WI38 (cell line): ENCODE measurements around the gene STARD5.

Source experiments
- H3K4me3 ChIP-seq: 2 replicates; pipeline ENCODE4 v1.5.1; 2011; ENCODE audit warnings: low read depth, mild to moderate bottlenecking, control low read depth, low read length
- CTCF ChIP-seq: IDR thresholded peaks from 2 replicates; pipeline ENCODE4 v1.5.1; 2012; ENCODE audit warnings: low read depth, mild to moderate bottlenecking, control low read depth, low read length

Gene STARD5

GRCh38 chr15:81317642-81318017, 6.3 kb downstream of the STARD5 start:
- no peak overlapping the region for H3K4me3 ChIP-seq
- TF ChIP-seq CTCF, result no peak

- no peak overlapping the region for H3K4me3 ChIP-seq
- TF ChIP-seq CTCF, result no peak
Measured at GRCh38 chr15:81316267-81316666, 7.7 kb downstream of the STARD5 start.

GRCh38 chr15:81315452-81316175, 8.3 kb downstream of the STARD5 start:
- no peak for TF ChIP-seq CTCF
- H3K4me3 ChIP-seq, result no peak overlapping the region

- no peak for TF ChIP-seq CTCF
- H3K4me3 ChIP-seq, result no peak overlapping the region
Measured at GRCh38 chr15:81314378-81314777, 9.6 kb downstream of the STARD5 start.

GRCh38 chr15:81313686-81314085, 10.3 kb downstream of the STARD5 start:
- TF ChIP-seq CTCF, result no peak
- no peak overlapping the region for H3K4me3 ChIP-seq

- no peak overlapping the region for H3K4me3 ChIP-seq
- no peak for TF ChIP-seq CTCF
Measured at GRCh38 chr15:81312790-81313543, 11.0 kb downstream of the STARD5 start.

GRCh38 chr15:81311752-81312464, 12.0 kb downstream of the STARD5 start:
- H3K4me3 ChIP-seq, result no peak overlapping the region
- TF ChIP-seq CTCF, result no peak
